ENCODE results near the gene NRXN3.

- TF ChIP-seq, protein P1, sequence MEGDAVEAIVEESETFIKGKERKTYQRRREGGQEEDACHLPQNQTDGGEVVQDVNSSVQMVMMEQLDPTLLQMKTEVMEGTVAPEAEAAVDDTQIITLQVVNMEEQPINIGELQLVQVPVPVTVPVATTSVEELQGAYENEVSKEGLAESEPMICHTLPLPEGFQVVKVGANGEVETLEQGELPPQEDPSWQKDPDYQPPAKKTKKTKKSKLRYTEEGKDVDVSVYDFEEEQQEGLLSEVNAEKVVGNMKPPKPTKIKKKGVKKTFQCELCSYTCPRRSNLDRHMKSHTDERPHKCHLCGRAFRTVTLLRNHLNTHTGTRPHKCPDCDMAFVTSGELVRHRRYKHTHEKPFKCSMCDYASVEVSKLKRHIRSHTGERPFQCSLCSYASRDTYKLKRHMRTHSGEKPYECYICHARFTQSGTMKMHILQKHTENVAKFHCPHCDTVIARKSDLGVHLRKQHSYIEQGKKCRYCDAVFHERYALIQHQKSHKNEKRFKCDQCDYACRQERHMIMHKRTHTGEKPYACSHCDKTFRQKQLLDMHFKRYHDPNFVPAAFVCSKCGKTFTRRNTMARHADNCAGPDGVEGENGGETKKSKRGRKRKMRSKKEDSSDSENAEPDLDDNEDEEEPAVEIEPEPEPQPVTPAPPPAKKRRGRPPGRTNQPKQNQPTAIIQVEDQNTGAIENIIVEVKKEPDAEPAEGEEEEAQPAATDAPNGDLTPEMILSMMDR (conservative IDR thresholded peaks at IDR 0.05; ENCODE audit: low read depth, low read length), result no peak
- TF ChIP-seq RFX5 (IDR thresholded peaks at IDR 0.05; ENCODE audit: low read depth, low read length), result no peak
- no peak for TF ChIP-seq MXI1 (IDR thresholded peaks at IDR 0.05; ENCODE audit: borderline replicate concordance, low read depth, low read length)
- TF ChIP-seq POLR2A (IDR thresholded peaks at IDR 0.05; ENCODE audit: low read depth, low read length), result no peak
- no peak for TF ChIP-seq RAD21 (IDR thresholded peaks at IDR 0.05; ENCODE audit: low read length)
- no peak for TF ChIP-seq BHLHE40 (IDR thresholded peaks at IDR 0.05; ENCODE audit: low read depth, low read length)
- TF ChIP-seq RCOR1 (IDR thresholded peaks at IDR 0.05; ENCODE audit: insufficient replicate concordance, low read length), result no peak
Observed at GRCh38 chr14:78325911-78326310, 155.7 kb downstream of the NRXN3 start.

Measured in IMR-90 (cell line).